Fibroblast of gingiva (primary cell): ENCODE measurements around the gene FCHSD2.
A peak's percentile ranks its signal among the peaks of the same experiment; 100 is the strongest.
"Not testable (repeated sequence)": the region's sequence is repeated elsewhere in the genome, so short reads cannot be mapped to it uniquely, and the experiment has no call there.

Source experiments
- DNase-seq: peaks from one replicate; pipeline ENCODE4 v3.0.0-alpha.2; 2011; ENCODE audit warnings: low read depth

Gene FCHSD2

GRCh38 chr11:73011126-73011817 is 130.8 kb downstream of the FCHSD2 start:
- DNase-seq = no peak

DNA sequence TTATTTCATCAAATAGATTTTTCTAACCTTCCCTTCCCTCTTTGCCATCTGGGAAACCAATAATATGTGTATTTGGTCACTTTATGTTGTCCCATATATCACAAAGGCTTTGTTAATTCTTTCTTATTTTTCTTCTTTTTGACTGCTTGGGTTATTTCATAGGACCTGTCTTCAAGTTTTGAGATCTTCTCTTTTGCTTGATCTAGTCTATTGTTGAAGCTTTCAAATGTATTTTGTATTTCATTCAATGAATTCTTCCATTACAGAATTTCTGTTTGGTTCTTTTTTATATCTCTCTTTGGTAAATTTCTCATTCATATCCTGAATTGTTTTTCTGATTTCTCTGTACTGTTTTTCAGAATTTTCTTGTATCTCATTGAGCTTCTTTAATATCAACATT is 132.1 kb downstream of the FCHSD2 start:
- no peak for DNase-seq

DNA sequence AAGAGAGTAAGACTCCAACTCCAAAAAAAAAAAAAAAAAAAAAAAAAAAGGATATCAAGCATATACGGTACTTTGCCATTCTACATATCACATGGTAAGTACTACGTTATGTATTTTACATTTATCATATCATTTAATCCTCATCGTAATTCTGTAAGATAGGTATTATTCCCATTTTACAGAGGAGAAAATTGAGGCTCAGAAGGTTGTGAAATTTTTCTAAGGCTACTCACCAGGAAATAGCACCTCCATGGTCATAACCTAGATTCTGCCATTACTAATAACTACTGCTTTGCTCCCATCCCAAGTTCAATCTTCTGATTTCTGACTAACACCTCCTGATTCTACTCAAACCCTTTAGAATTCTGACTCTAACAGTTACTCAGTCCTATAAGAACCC is 138.0 kb downstream of the FCHSD2 start:
- no peak for DNase-seq

DNA sequence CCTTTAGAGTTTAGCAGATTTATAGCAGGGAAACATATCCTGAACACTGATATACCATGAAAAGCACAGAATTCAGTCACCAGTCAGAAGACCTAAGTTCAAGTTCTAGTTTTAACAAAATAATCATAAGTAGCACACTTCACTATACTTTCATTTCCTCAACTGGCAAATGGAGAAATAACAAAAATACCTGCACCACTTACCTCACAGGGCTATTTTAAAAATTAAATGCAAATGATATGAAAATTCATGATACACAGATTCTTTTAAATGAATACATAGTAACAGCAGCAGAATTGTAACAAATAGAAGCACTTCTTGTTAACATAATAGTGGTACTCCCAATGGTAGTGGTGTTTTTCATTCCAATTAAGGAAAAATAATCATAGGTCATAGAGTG is 139.0 kb downstream of the FCHSD2 start:
- no peak for DNase-seq

- no peak for DNase-seq
Observed at GRCh38 chr11:73002214-73002613, 139.9 kb downstream of the FCHSD2 start.

DNA sequence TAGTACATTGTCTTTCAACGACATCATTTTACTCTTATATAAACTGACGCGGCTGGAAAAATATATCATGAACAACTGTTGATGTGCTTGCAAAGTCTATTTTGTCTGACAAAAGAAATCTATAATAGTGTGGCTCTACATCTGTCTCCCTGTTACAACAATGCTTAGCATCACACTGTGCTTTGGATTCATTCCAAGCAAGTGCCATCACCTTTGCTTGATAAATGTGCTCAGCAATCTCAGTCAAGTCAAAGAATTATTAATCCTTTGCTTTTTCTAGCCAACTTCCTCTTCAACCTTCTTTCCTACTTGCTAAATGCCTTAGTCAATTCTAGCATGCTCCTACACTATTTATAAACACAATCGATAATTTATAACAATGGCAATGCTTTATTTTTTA is 140.5 kb downstream of the FCHSD2 start:
- no peak for DNase-seq

DNA sequence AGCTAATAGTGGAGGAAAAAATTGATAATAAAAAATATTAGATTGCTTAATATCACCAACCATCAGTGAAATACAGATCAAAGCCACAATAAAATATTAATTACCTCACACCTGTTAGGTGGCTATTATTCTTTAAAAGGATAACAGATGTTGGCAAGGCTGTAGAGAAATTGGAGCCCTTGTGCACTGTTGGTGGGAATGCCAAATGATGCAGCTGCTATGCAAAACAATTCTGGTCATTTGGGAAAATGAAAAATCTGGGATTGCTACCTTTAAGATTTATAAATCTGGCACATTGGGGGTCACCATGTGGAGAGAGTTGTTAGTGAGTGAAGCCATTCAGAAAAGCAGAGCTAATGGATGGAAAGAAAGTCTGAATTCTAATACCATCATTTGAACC is 143.4 kb downstream of the FCHSD2 start:
- no peak for DNase-seq

DNA sequence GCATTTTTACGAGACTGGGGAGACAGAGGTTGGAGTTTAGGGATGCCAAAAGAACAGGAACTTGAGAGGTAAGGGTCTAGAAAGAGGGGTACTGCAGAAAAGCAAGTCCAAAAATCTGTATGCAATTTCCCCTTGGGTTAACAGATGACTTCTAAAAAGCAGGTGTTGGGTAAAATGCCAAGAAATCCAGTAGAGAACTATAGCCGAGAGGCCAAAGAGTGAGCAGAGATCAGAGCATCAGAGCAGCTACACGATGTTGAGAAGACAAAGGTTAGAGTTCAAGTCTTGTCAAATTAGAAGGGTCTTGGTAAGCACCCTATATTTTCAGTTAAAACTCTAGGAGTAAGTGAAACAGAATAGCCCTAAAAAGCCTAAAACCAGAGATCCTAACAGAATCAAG is 145.2 kb downstream of the FCHSD2 start:
- no peak for DNase-seq

- DNase-seq = peak; percentile 72
Observed at GRCh38 chr11:72989727-72990126, 152.4 kb downstream of the FCHSD2 start.

- DNase-seq = no peak
Observed at GRCh38 chr11:72988821-72989220, 153.3 kb downstream of the FCHSD2 start.

DNA sequence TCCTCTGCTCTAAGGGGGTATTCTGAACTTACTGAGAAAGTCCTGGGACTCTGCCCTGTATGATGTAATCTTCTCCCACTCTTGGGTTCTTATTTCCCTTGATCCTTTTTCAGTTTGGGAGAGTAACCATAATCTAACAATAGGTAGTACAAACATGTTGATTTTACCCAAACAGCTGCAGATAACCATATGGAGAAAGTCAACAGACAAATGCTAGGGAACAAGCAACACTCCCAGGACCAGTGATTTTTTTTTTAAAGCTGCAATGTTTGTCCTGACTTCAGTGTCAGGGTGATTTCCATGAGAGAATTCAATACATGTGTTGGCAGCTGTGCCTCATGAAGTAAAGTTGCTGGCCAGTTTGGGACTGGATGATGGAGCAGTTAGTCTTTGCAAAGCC is 156.5 kb downstream of the FCHSD2 start:
- DNase-seq = peak; percentile 66

DNA sequence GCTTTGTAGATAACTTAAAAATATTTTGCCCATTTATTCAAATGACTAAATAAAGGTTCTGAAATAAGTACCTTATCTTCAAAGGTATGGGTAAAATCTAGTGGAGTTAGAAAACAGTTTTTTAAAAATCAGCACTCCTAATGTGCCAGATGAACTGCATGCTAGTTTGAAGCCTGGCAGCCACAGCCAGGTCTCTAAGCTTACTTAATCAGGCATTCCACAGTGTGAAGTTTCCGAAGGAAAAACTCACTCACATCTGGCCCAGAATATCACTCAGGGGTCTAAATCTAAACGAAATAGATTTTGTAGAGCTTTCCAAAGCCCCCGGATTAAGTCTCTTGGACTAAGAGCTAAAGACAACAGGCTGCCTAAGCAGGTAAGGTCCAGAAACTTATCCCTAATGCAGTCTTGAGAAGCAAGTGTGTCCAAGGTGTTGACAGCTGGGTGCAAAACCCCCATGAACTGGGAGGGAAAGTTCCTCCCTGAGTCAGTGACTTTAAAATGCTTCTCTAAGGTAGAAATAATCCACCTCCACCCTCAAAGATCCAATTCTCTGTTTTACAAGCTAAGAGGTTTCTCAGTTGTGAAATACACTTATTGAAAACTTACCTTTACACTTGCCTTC is 157.6 kb downstream of the FCHSD2 start:
- no peak for DNase-seq

- no peak for DNase-seq
Observed at GRCh38 chr11:72983560-72983959, 158.6 kb downstream of the FCHSD2 start.

DNA sequence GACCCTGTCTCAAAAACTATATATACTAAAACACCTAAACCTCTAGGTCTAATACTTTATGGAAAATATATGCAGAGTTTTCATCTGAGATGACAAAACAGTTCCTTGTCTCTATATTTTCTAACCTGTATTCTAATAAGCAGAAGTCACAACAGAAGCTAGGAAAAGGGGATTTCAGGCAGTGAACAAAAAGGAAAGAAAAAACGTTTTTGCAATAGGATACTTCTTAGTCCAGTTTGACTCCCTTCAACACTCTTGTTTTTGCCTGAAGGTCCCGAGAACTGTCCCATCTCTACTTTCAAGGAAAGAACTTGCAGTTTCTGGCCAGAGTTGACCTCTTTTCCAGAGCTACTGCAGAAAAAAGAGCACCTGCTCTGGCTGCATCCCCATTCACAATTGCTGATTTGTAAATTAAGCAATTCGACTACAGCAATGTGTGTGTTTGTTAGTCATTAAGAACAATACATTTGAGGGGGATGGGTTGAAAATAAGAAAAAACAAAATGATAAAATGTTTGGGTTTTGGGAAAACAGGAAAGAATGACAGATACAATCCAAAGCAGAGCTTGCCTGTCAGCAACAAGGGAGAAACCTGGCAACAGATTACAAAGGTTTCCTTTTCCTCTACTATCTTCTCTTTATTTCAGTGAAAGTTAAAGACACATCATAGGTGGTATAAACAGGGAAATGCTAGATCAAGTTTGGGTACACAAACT is 160.0 kb downstream of the FCHSD2 start:
- DNase-seq = no peak

GRCh38 chr11:72981080-72981479 is 161.0 kb downstream of the FCHSD2 start:
- DNase-seq = no peak

- DNase-seq = not testable (repeated sequence)
Observed at GRCh38 chr11:72977782-72978181, 164.3 kb downstream of the FCHSD2 start.

DNA sequence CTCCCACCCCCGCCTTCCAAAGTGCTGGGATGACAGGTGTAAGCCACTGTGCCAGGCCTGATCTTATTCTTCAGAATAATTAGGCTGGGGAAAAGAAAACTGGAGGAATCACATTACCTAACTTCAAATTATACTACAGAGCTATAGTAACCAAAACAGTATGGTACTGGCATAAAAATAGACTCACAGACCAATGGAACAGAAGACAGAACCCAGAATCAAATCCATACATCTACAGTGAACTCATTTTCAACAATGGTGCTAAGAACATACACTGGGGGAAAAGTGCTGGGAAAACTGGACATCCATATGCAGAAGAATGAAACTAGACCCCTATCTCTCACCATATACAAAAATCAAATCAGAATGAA is 165.6 kb downstream of the FCHSD2 start:
- not testable (repeated sequence) for DNase-seq

- DNase-seq = peak; percentile 92
Observed at GRCh38 chr11:72975778-72976521, 166.2 kb downstream of the FCHSD2 start.

DNA sequence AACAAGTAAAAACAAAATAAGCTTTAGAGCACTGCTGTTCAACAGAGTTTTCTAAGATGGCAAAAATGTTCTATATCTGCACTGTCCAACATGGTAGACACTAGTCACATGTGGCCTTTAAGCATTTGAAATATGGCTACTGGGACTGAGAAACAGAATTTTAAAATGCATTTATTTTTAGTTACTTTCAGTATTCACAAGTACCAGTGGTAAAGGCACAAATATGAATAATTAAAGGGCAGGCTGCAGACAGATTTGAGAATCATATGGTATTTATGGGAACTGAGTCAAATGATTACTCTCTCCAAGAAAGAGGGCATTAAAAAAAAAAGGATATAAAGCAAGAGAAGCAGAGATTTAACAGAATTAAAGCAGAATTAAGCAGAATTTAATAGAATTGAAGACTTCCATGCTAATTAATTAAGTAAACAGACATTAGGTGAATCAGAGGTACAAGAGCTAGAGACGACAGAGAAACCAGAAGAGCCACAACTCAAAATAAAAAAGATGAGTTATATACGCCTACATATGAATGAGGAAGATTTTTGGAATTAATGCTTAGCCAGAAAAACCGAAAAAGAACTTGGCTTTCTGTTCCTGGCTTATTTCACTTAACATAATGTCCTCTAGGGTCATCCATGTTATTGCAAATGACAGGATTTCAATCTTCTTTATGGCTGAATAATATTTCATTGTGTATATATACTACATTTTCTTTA is 167.5 kb downstream of the FCHSD2 start:
- DNase-seq = no peak

DNA sequence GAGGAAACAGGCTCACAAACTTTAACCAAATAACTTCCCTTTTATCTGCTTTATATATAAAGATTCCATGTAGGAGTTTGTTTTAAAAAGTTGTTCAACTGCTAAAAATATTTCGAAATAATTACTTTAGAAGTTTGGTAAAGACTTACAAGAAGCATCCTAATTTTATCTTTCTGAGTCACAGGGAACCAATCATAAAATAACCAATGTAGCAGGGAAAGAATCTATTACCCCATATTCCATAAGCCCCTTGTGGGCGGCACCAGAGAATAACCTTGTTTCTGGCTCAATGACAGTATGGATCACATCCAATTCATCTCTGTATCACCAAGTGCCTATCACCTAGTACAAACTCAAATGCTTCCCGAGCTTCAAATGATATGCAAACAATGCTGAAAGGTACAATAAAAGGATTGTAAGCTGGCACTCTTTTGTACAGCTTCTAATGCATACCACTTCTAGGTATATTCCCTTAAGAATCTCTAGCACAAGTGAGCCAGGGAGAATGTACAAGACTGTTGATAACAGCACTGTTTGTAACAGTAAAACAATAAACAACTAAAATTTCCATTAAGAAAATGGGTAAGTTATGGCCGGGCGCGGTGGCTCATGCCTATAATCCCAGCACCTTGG is 169.5 kb downstream of the FCHSD2 start:
- peak; percentile 65 for DNase-seq

GRCh38 chr11:72971192-72971967 is 170.7 kb downstream of the FCHSD2 start:
- no peak for DNase-seq
